Esophagus muscularis mucosa (tissue), 4 donors: ENCODE results near the gene NECTIN1. TPM values are rescaled to one million over a fixed set of nuclear protein-coding genes. Genes with fewer than 3 reads are reported as not detected.

Experiments
- DNase-seq: peaks from one replicate; pipeline ENCODE4 v3.0.0-alpha.2; 2017; ENCODE audit errors: extremely low spot score
- H3K27ac ChIP-seq, 4 donors: fragments of 200-600 bp; sonication (generic); replicated peaks in 1 of 4; 1 replicate in 3 of 4; 2 replicates in 1 of 4; pipeline ENCODE4 v1.5.1; 2016 to 2019; ENCODE audit warnings: mild to moderate bottlenecking in 1 of 4
- H3K27me3 ChIP-seq, 4 donors: fragments of 200-600 bp; sonication (generic); one replicate each; pipeline versions ENCODE4 v1.5.1 to v1.6.0; 2016 to 2019
- H3K36me3 ChIP-seq, 4 donors: fragments of 200-600 bp; sonication (generic); one replicate each; pipeline ENCODE4 v1.5.1; 2016 to 2019
- H3K4me1 ChIP-seq, 4 donors: fragments of 200-600 bp; sonication (generic); one replicate each; pipeline ENCODE4 v1.5.1; 2016 to 2019
- H3K4me3 ChIP-seq, 4 donors: fragments of 200-600 bp; sonication (generic); 1 replicate in 2 of 4; 2 replicates in 2 of 4; pipeline ENCODE4 v1.5.1; 2016 to 2019; ENCODE audit warnings: mild to moderate bottlenecking in 4 of 4, moderate library complexity in 1 of 4
- H3K9me3 ChIP-seq, 4 donors: fragments of 200-600 bp; sonication (generic); 1 replicate in 3 of 4; 2 replicates in 1 of 4; pipeline ENCODE4 v1.5.1; 2016 to 2019
- EP300 ChIP-seq: sonication (generic); formaldehyde crosslinking; IDR thresholded peaks from one replicate; pipeline ENCODE4 v1.6.1; 2017; ENCODE audit warnings: antibody characterized with exemption
- POLR2A ChIP-seq: fragments of 450-650 bp; IDR thresholded peaks from one replicate; pipeline ENCODE4 v1.6.1; 2017; ENCODE audit warnings: antibody characterized with exemption, moderate library complexity, mild to moderate bottlenecking, low read depth
- POLR2AphosphoS5 ChIP-seq, 2 donors: sonication (generic); formaldehyde crosslinking; IDR thresholded peaks; one replicate each; pipeline ENCODE4 v1.6.1; 2017; ENCODE audit warnings: antibody characterized with exemption in 2 of 2
- WGBS: methylation state at CpG from one replicate; pipeline ENCODE4 v1.1.5; 2018; 5-methylcytosine and 5-hydroxymethylcytosine counted together
- intact Hi-C: fragments of 100-400 bp; cut with DNase I; formaldehyde crosslinking; loops from one replicate; pipeline ENCODE4 v1.15.1; 2023
- total RNA-seq, 4 donors: library from RNA; depleted of rRNA; stranded (reverse); fragments of >200 nt; gene quantifications; one replicate each; pipeline versions ENCODE4 v1.1.0 to v1.2.1, GENCODE V29; 2016
- TF ChIP-seq, protein P1 (sequence below), 3 experiments: fragments of 200-600 bp in 2 of 3; fragments of 450-650 bp in 1 of 3; sonication (generic) in 2 of 3; IDR thresholded peaks; one replicate each; pipeline ENCODE4 v1.5.1; 2017 to 2019; ENCODE audit warnings: antibody characterized with exemption in 3 of 3, mild to moderate bottlenecking in 2 of 3, moderate library complexity in 1 of 3

NECTIN1 gene, protein sequence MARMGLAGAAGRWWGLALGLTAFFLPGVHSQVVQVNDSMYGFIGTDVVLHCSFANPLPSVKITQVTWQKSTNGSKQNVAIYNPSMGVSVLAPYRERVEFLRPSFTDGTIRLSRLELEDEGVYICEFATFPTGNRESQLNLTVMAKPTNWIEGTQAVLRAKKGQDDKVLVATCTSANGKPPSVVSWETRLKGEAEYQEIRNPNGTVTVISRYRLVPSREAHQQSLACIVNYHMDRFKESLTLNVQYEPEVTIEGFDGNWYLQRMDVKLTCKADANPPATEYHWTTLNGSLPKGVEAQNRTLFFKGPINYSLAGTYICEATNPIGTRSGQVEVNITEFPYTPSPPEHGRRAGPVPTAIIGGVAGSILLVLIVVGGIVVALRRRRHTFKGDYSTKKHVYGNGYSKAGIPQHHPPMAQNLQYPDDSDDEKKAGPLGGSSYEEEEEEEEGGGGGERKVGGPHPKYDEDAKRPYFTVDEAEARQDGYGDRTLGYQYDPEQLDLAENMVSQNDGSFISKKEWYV
- total RNA-seq: 1 to 10 TPM; 1.7 to 4.0 (median 2.5) TPM

DNA sequence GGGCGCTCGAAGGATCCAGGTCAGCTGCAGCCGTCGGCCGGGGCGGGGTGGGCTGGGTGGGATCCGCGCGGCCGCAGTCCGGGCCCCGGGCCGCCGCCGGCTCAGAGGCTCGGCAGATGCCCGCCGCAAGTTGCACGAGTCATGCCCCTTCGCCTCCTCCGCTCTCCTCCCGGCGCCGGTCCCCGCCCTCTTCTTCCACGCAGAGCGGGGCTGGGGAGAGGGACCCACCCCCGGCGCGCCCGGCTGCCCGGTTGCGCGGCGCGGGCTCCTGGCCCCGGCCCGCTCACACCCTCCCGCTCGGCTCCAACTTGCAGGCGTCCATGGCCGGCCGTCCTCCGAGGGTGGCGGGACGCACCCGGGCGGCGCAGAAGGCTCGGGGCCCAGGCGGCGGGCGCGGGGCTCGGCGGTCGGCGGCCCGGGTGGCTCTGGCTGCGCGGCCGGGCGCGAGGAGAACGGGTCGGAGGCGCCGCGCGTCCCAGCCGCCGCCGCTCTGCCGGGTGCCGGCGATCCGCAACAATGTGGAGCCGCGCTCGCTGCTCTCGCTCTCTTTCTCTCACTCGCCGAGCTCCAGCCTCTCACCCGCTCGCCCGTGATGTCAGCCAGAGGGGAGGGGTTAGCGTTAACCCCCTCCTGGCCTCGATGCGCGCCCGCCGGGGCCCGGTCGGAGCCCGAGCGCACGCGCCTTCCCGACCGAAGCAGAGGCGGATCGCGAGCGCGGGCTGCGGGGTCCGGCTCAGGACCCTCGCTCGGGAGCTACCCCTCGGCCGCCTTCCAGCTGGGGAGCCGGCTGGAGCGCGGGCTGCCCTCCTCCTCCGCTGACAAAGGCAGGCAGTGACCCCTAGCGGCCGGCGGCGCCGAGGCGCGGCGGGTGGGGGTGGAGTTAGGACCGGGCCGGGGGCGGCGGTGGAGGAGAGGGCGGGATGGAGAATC, at the start of gene NECTIN1:
NECTIN1 (minus strand) TSS at position 550 of the 930 bp plus-strand sequence. CDS start 647 bp downstream, outside the sequence.
- Histone ChIP-seq H3K4me3 (peak within 1 kb of the TSS; percentile 80 to 97 (median 84)), H3K27ac (peak within 1 kb of the TSS; percentile 87 to 93 (median 89)), H3K36me3 (no peaks in the 10 kb centered on the region), H3K9me3 (no peaks in the 10 kb centered on the region), H3K4me1 (peaks cover 13 to 36% (median 34%) of the 10 kb centered on the region in 4 donors), H3K27me3 (no peaks in the 10 kb centered on the region)
- WGBS: 1% methylated on average over 14 of the region's 128 CpGs
- intact Hi-C loops: loop anchor here (5.0 kb wide), 3 partner anchors 62 to 378 kb away; no protein-coding TSS in a partner anchor
- peak; percentile 97 for DNase-seq
- TF ChIP-seq POLR2AphosphoS5 (IDR thresholded peaks at IDR 0.05) (peak; percentile 86), POLR2A (no peak), EP300 (no peak)
- TF ChIP-seq, protein P1, sequence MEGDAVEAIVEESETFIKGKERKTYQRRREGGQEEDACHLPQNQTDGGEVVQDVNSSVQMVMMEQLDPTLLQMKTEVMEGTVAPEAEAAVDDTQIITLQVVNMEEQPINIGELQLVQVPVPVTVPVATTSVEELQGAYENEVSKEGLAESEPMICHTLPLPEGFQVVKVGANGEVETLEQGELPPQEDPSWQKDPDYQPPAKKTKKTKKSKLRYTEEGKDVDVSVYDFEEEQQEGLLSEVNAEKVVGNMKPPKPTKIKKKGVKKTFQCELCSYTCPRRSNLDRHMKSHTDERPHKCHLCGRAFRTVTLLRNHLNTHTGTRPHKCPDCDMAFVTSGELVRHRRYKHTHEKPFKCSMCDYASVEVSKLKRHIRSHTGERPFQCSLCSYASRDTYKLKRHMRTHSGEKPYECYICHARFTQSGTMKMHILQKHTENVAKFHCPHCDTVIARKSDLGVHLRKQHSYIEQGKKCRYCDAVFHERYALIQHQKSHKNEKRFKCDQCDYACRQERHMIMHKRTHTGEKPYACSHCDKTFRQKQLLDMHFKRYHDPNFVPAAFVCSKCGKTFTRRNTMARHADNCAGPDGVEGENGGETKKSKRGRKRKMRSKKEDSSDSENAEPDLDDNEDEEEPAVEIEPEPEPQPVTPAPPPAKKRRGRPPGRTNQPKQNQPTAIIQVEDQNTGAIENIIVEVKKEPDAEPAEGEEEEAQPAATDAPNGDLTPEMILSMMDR (IDR thresholded peaks at IDR 0.05): peak; percentile 84 to 98 (median 98)

- intact Hi-C loops: no loop called here
- peaks cover 0 to 4% (median 0%) of the 10 kb centered on the region in 4 donors for H3K9me3 ChIP-seq
- DNase-seq: no peak
- H3K4me1 ChIP-seq: peaks cover 0 to 19% (median 2%) of the 10 kb centered on the region in 4 donors
- TF ChIP-seq, protein P1 (IDR thresholded peaks at IDR 0.05): no peak
- no peak for TF ChIP-seq POLR2A
- TF ChIP-seq POLR2AphosphoS5 (IDR thresholded peaks at IDR 0.05): no peak
- no peak for TF ChIP-seq EP300
- no peak overlapping the region for H3K27ac ChIP-seq
- peaks cover 0 to 43% (median 0%) of the 10 kb centered on the region in 4 donors for H3K27me3 ChIP-seq
- 82% methylated on average over 12 of the region's 15 CpGs for WGBS
- H3K36me3 ChIP-seq: no peaks in the 10 kb centered on the region
- H3K4me3 ChIP-seq: no peak overlapping the region
Observed at GRCh38 chr11:119778391-119779194, 49.6 kb upstream of the NECTIN1 start.

DNA sequence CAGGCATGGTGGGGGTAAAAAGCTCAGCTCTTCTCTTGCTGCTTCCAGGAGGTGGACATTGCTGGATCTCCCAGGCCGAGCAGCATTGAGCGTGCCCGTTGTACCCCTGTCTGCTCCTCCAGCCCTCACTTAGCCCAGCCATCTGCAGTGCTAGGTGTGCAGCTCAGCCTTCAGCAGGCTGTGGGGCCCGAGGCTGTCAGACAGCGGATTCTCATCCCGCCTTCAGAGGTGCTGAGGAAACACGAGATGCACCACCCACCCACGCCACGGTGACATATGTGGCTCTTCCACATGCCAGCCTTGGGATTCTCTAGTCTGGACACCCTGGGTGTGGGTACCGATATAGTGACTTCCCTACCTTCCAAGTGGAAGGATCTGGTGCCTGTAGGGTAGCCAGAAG, 48.9 kb upstream of the NECTIN1 start:
- H3K9me3 ChIP-seq: no peaks in the 10 kb centered on the region
- no peak overlapping the region for H3K27ac ChIP-seq
- no peak overlapping the region for H3K4me3 ChIP-seq
- 96% methylated on average over 4 of the region's 10 CpGs for WGBS
- TF ChIP-seq POLR2AphosphoS5 (IDR thresholded peaks at IDR 0.05) (no peak), EP300 (no peak), POLR2A (no peak)
- TF ChIP-seq, protein P1 (IDR thresholded peaks at IDR 0.05): no peak
- peaks cover 0 to 44% (median 0%) of the 10 kb centered on the region in 4 donors for H3K27me3 ChIP-seq
- intact Hi-C loops: no loop called here
- H3K36me3 ChIP-seq: no peaks in the 10 kb centered on the region
- H3K4me1 ChIP-seq: peaks cover 0 to 19% (median 2%) of the 10 kb centered on the region in 4 donors
- DNase-seq: no peak

DNA sequence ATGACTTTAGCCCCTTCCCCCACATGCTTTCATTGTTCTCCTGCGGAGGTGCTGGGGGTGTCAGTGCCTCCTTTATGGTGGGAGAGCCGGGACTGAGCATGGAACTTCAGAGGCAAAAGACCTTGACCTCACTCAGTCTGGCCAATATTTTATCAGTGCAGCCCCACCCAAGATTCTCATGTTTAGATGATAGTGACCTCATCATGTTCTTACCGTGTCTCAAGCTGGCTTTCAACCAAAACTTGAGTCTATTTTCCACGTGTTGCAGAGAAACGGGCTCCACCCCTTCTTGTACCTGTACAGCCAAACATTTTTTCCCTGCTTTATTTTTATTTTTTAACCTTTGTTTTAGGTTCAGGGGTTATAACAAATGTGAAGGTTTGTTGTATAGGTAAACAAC, 47.7 kb upstream of the NECTIN1 start:
- Histone ChIP-seq H3K4me1 (peaks cover 0 to 14% (median 2%) of the 10 kb centered on the region in 4 donors), H3K27ac (no peak overlapping the region), H3K9me3 (no peaks in the 10 kb centered on the region), H3K4me3 (no peak overlapping the region), H3K27me3 (peaks cover 0 to 39% (median 0%) of the 10 kb centered on the region in 4 donors), H3K36me3 (no peaks in the 10 kb centered on the region)
- DNase-seq: no peak
- intact Hi-C loops: no loop called here
- TF ChIP-seq, protein P1 (IDR thresholded peaks at IDR 0.05): no peak
- no peak for TF ChIP-seq POLR2AphosphoS5 (IDR thresholded peaks at IDR 0.05)
- no peak for TF ChIP-seq POLR2A
- 41% methylated on average over 5 of the region's 5 CpGs for WGBS
